ENCODE data around the gene CAGE1.

DNA sequence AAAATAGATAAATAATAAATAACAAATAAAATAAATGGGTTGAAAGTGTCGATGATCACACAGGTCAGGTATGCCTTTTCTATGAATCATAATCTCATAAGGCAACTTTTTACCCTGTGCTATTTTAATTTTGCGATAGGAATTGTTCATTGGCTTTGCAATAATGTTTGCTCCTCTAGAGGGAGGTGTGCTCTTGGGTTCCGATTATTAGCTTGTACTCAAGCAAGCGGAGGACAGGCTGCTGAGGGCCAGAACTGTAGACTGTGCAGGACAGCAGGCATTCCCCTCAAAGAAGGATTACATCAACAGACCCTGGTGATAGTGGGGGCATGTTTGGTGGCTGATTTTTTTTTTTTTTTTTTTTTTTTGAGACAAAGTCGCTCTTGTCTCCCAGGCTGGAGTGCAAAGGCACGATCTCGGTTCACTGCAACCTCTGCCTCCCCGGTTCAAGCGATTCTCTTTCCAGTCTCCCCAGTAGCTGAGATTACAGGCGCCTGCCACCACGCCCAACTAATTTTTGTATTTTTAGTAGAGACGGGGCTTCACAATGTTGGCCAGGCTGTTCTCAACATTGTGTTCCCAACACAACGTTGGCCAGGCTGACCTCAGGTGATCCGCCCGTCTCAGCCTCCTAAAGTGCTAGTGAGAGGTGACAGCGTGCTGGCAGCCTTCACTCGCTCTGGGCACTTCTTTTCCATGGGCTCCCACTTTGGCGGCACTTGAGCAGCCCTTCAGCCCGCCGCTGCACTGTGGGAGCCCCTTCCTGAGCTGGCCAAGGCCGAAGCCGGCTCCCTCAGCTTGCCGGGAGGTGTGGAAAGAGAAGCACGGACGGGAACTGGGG lies 35.6 kb upstream of the CAGE1 start:
- TF ChIP-seq, protein P1, sequence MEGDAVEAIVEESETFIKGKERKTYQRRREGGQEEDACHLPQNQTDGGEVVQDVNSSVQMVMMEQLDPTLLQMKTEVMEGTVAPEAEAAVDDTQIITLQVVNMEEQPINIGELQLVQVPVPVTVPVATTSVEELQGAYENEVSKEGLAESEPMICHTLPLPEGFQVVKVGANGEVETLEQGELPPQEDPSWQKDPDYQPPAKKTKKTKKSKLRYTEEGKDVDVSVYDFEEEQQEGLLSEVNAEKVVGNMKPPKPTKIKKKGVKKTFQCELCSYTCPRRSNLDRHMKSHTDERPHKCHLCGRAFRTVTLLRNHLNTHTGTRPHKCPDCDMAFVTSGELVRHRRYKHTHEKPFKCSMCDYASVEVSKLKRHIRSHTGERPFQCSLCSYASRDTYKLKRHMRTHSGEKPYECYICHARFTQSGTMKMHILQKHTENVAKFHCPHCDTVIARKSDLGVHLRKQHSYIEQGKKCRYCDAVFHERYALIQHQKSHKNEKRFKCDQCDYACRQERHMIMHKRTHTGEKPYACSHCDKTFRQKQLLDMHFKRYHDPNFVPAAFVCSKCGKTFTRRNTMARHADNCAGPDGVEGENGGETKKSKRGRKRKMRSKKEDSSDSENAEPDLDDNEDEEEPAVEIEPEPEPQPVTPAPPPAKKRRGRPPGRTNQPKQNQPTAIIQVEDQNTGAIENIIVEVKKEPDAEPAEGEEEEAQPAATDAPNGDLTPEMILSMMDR (IDR thresholded peaks at IDR 0.05), result peak in 4 of 7 experiments; percentile 17 to 44 (median 38)
- no peak for TF ChIP-seq POLR2AphosphoS5 (IDR thresholded peaks at IDR 0.05)

Data from stomach (tissue), 4 donors.